K562 (cell line): ENCODE data around the gene RAD51D. TPM values are rescaled to one million over a fixed set of nuclear protein-coding genes. Genes with fewer than 3 reads are reported as not detected.

Experiments
- ATAC-seq: fragments of 200-7000 bp; cut with Tn5 transposase; 3 replicates; pipeline ENCODE4 v1.9.1; 2020; ENCODE audit warnings: moderate library complexity
- BruUV-seq: library from RNA; stranded (reverse); fragments of 400-500 nt; replicated peaks from 2 replicates; lab custom pipeline; 2021; lab: Mats Ljungman, UMichigan
- CTCF ChIA-PET: fragments of 300-600 bp; formaldehyde crosslinking; extraction: SDS; loops from one replicate; lab custom pipeline; 2021; ENCODE audit warnings: low intra/inter-chr PET ratio; lab: Yijun Ruan, JAX
- POLR2A ChIA-PET: fragments of 300-600, 350-650 bp; sonication (Branson Sonifier 250); formaldehyde crosslinking; extraction: SDS; loops from one replicate; lab custom pipeline; 2021; ENCODE audit warnings: antibody characterized with exemption, inconsistent platforms; lab: Yijun Ruan, JAX
- DNase-seq, 4 experiments: peaks; one replicate each; pipeline versions ENCODE4 v3.0.0 to v3.0.0-alpha.2; 2011 to 2018; ENCODE audit warnings: low spot score in 3 of 4, mixed read lengths in 3 of 4; ENCODE audit errors: extremely low read depth in 1 of 4
- FAIRE-seq: peaks from 2 replicates; lab custom pipeline; 2011; peaks lifted over from hg19 to GRCh38; lab: Jason Lieb, UNC
- H2AFZ ChIP-seq: 2 replicates; pipeline ENCODE4 v1.6.0; 2011; ENCODE audit warnings: low read depth, low read length, control low read depth, inconsistent platforms
- H3K27ac ChIP-seq: fragments of 200-600 bp; 3 replicates; pipeline ENCODE4 v1.8.0; 2011; ENCODE audit warnings: low read depth, mild to moderate bottlenecking, control low read depth, inconsistent platforms, low read length, moderate library complexity, mixed read lengths; ENCODE audit errors: extremely low read depth
- H3K27me3 ChIP-seq, 2 experiments: fragments of 300-600 bp in 1 of 2; 2 replicates in 1 of 2; 3 replicates in 1 of 2; pipeline versions ENCODE4 v1.6.0 to v1.8.0; 2011; ENCODE audit warnings: inconsistent platforms in 2 of 2, low read length in 2 of 2, mild to moderate bottlenecking in 1 of 2, mixed read lengths in 1 of 2, moderate library complexity in 1 of 2; ENCODE audit not compliant: control insufficient read depth in 2 of 2, insufficient read depth in 2 of 2
- H3K36me3 ChIP-seq: fragments of 300-600 bp; 3 replicates; pipeline ENCODE4 v1.8.0; 2011; ENCODE audit warnings: mild to moderate bottlenecking, low read length, inconsistent platforms; ENCODE audit not compliant: control insufficient read depth, insufficient read depth
- H3K4me1 ChIP-seq, 2 experiments: fragments of 200-600 bp in 1 of 2; replicated peaks in 1 of 2; 2 replicates in 1 of 2; 3 replicates in 1 of 2; pipeline versions ENCODE4 v1.5.1 to v1.8.0; 2011; ENCODE audit warnings: inconsistent platforms in 2 of 2, low read length in 2 of 2, mild to moderate bottlenecking in 1 of 2, mixed read lengths in 1 of 2, moderate library complexity in 1 of 2; ENCODE audit not compliant: control insufficient read depth in 2 of 2, insufficient read depth in 2 of 2
- H3K4me2 ChIP-seq: 2 replicates; pipeline ENCODE4 v1.6.1; 2011; ENCODE audit warnings: low read length, control low read depth, inconsistent platforms, mixed read lengths; ENCODE audit not compliant: insufficient read depth
- H3K4me3 ChIP-seq: fragments of 200-600 bp; sonication (generic), shearing (Covaris generic); 2 replicates; pipeline ENCODE4 v1.5.1; 2016; ENCODE audit warnings: control low read depth, inconsistent platforms
- H3K79me2 ChIP-seq: fragments of 200-600 bp; 3 replicates; pipeline ENCODE4 v1.8.0; 2011; ENCODE audit warnings: low read length, inconsistent platforms; ENCODE audit not compliant: control insufficient read depth, insufficient read depth
- H3K9ac ChIP-seq, 2 experiments: 2 replicates each; pipeline versions ENCODE4 v1.6.0 to v1.6.1; 2011; ENCODE audit warnings: low read depth in 2 of 2, low read length in 2 of 2, control low read depth in 1 of 2, inconsistent platforms in 1 of 2, mild to moderate bottlenecking in 1 of 2, mixed read lengths in 1 of 2; ENCODE audit not compliant: insufficient read depth in 1 of 2
- H3K9me1 ChIP-seq: one replicate; pipeline ENCODE4 v1.6.0; 2011; ENCODE audit warnings: inconsistent platforms, mild to moderate bottlenecking, low read length, moderate library complexity; ENCODE audit not compliant: control insufficient read depth, insufficient read depth
- H3K9me3 ChIP-seq: replicated peaks from 2 replicates; pipeline ENCODE4 v1.5.1; 2011; ENCODE audit warnings: low read depth, low read length, inconsistent platforms; ENCODE audit not compliant: control insufficient read depth, insufficient read depth
- H4K20me1 ChIP-seq: replicated peaks from 2 replicates; pipeline ENCODE4 v1.6.1; 2011; ENCODE audit warnings: low read length, inconsistent platforms, mixed read lengths; ENCODE audit not compliant: control insufficient read depth, insufficient read depth
- ATF7 ChIP-seq: fragments of 450-650 bp; IDR thresholded peaks from 2 replicates; pipeline ENCODE4 v1.7.1; 2014; ENCODE audit warnings: mild to moderate bottlenecking, moderate library complexity
- CHD1 ChIP-seq: fragments of 200-600 bp; sonication (generic); IDR thresholded peaks from one replicate; pipeline ENCODE4 v1.6.1; 2012; ENCODE audit warnings: mild to moderate bottlenecking, moderate library complexity, low read length, inconsistent platforms
- JUND ChIP-seq, 2 experiments: IDR thresholded peaks; 2 replicates in 1 of 2; 3 replicates in 1 of 2; pipeline ENCODE4 v1.6.1; 2011; ENCODE audit warnings: borderline replicate concordance in 2 of 2, low read depth in 2 of 2, low read length in 2 of 2, improper control_type of control experiment in 1 of 2, missing biosample characterization in 1 of 2, missing genetic modification characterization in 1 of 2, missing genetic modification reagents in 1 of 2
- MAFG ChIP-seq: fragments of 450-650 bp; conservative IDR thresholded peaks from 2 replicates; pipeline ENCODE4 v1.6.1; 2016; ENCODE audit warnings: missing genetic modification characterization, missing compliant biosample characterization
- MEF2D ChIP-seq: conservative IDR thresholded peaks from 2 replicates; pipeline ENCODE4 v1.6.1; 2016; ENCODE audit warnings: low read depth, missing genetic modification characterization, missing compliant biosample characterization
- MTA1 ChIP-seq: fragments of 450-650 bp; IDR thresholded peaks from 2 replicates; pipeline ENCODE4 v1.6.1; 2017; ENCODE audit warnings: borderline replicate concordance
- MTA3 ChIP-seq: fragments of 450-650 bp; formaldehyde crosslinking; IDR thresholded peaks from 2 replicates; pipeline ENCODE4 v1.6.1; 2017; ENCODE audit warnings: mild to moderate bottlenecking, borderline replicate concordance
- NEUROD1 ChIP-seq: fragments of 150-350 bp; IDR thresholded peaks from 2 replicates; pipeline ENCODE4 v1.6.1; 2014; ENCODE audit warnings: borderline replicate concordance, low read length, low read depth; ENCODE audit not compliant: partially characterized antibody
- NFE2L1 ChIP-seq: fragments of 450-650 bp; IDR thresholded peaks from 2 replicates; pipeline ENCODE4 v1.6.1; 2016; ENCODE audit warnings: missing genetic modification characterization, low read depth, mild to moderate bottlenecking, missing compliant biosample characterization, moderate library complexity, borderline replicate concordance
- NR2C1 ChIP-seq, 2 experiments: fragments of 450-650 bp; IDR thresholded peaks; 2 replicates each; pipeline ENCODE4 v1.6.1; 2017; ENCODE audit warnings: mild to moderate bottlenecking in 2 of 2, antibody characterized with exemption in 1 of 2, inconsistent platforms in 1 of 2, missing compliant biosample characterization in 1 of 2, missing genetic modification characterization in 1 of 2
- SMARCE1 ChIP-seq: fragments of 450-650 bp; IDR thresholded peaks from 2 replicates; pipeline ENCODE4 v1.7.1; 2016; ENCODE audit warnings: mild to moderate bottlenecking
- SNAPC5 ChIP-seq: fragments of 250-450 bp; sonication (Bioruptor Pico); IDR thresholded peaks from 2 replicates; pipeline ENCODE4 v1.8.0; 2021; ENCODE audit warnings: moderate library complexity, mild to moderate bottlenecking, inconsistent platforms
- SP2 ChIP-seq: IDR thresholded peaks from 2 replicates; pipeline ENCODE4 v1.6.1; 2011; ENCODE audit warnings: mild to moderate bottlenecking, low read depth, low read length, moderate library complexity; ENCODE audit not compliant: poor library complexity, severe bottlenecking; ENCODE audit errors: extremely low read depth
- YBX1 ChIP-seq: fragments of 450-650 bp; IDR thresholded peaks from 2 replicates; pipeline ENCODE4 v1.7.1; 2016; ENCODE audit warnings: mild to moderate bottlenecking
- ZBED1 ChIP-seq: IDR thresholded peaks from 2 replicates; pipeline ENCODE4 v1.6.1; 2014
- ZNF395 ChIP-seq: fragments of 200-800 bp; sonication (Bioruptor generic); IDR thresholded peaks from 2 replicates; pipeline ENCODE4 v1.6.1; 2017; ENCODE audit warnings: missing genetic modification characterization, missing compliant biosample characterization
- ZNF668 ChIP-seq: fragments of 250-450 bp; sonication (Bioruptor Pico); IDR thresholded peaks from 2 replicates; pipeline ENCODE4 v1.8.0; 2022; ENCODE audit warnings: mild to moderate bottlenecking, inconsistent platforms
- WGBS: fragments of 100-300 bp; shearing (Covaris generic); methylation state at CpG from one replicate; pipeline ENCODE4 v1.1.6; 2016; ENCODE audit warnings: low coverage, mixed read lengths; ENCODE audit not compliant: insufficient coverage; ENCODE audit errors: missing lambda C conversion rate; 5-methylcytosine and 5-hydroxymethylcytosine counted together
- in situ Hi-C: fragments of 300-500 bp; cut with MboI; formaldehyde crosslinking; loops from 4 replicates; pipeline ENCODE4 v1.15.0; 2018; ENCODE audit warnings: inconsistent platforms, mixed read lengths
- intact Hi-C: fragments of 100-400 bp; cut with micrococcal nuclease; formaldehyde crosslinking; loops from 2 replicates; pipeline ENCODE4 v1.14.2; 2022
- polyA plus RNA-seq, 8 experiments: library from polyadenylated mRNA; depleted of rRNA in 4 of 8; stranded (reverse) in 5 of 8; unstranded in 3 of 8; fragments of >200 nt; fragmentation: Nextera tagmentation in 2 of 8; fragmentation: Illumina TruSeq in 1 of 8; extraction: Ambion mirVana in 2 of 8; extraction: Trizol in 1 of 8; gene quantifications; 2 replicates each; pipeline versions ENCODE4 v1.2.1 to v1.2.3, GENCODE V29; 2011 to 2014; ENCODE audit warnings: inconsistent platforms in 1 of 8, missing spikeins in 1 of 8
- total RNA-seq, 7 experiments: library from RNA; depleted of rRNA in 6 of 7; stranded (reverse); fragments of >200 nt in 6 of 7; fragmentation: Illumina TruSeq in 2 of 7; extraction: Trizol in 2 of 7; gene quantifications; 2 replicates each; pipeline versions ENCODE4 v1.2.1 to v1.2.3, GENCODE V29; 2011 to 2021; ENCODE audit warnings: low replicate concordance in 1 of 7

Gene RAD51D
- total and polyA plus RNA-seq, 9 of the 15 experiments (the other 6 are each of a cell fraction or from before 2014, with no cell fraction given) = 2.2 to 16.9 (median 8.7) TPM

- Histone ChIP-seq H2AFZ (peak within 1 kb of the TSS; percentile 85), H3K4me1 (peaks cover 31 to 41% of the 10 kb centered on the region in 2 experiments), H3K4me2 (peak within 1 kb of the TSS; percentile 68), H3K9me3 (no peaks in the 10 kb centered on the region), H3K27ac (peak within 1 kb of the TSS; percentile 82), H3K4me3 (no peak within 1 kb of the TSS; the same call in 1 of the 2 replicates), H3K79me2 (peaks cover 7% of the 10 kb centered on the region), H3K27me3 (no peaks in the 10 kb centered on the region), H3K9ac (peak within 1 kb of the TSS; percentile 8 to 72; a peak in 3 of 4 replicates), H4K20me1 (no peaks in the 10 kb centered on the region), H3K36me3 (no peaks in the 10 kb centered on the region), H3K9me1 (no peaks in the 10 kb centered on the region)
- 2% methylated on average over 6 of the region's 6 CpGs for WGBS
- in situ Hi-C loops (no loop called here), intact Hi-C loops (loop anchor here (2.0 kb wide), 1 partner anchor 25 kb away; no protein-coding TSS in a partner anchor)
- peak; percentile 92 for ATAC-seq
- peak; percentile 82 to 90 (median 83) for DNase-seq
- FAIRE-seq = peak; percentile 96
- CTCF ChIA-PET = interaction anchor here (0.7 kb wide), 1 partner anchor 66 kb away, joined by 5 read pairs; no protein-coding TSS in a partner anchor
- no TSS peak for BruUV-seq
- POLR2A ChIA-PET = interaction anchor here (0.6 to 3.8 kb wide), 13 partner anchors 10 to 1140 kb away, joined by 3 to 20 read pairs (median 6); no protein-coding TSS in a partner anchor
- 0 out of 2 replicates have a peak, but pooled peaks have one; percentile 16 for TF ChIP-seq MEF2D (tag)
- peak; percentile 95 for TF ChIP-seq JUND (IDR thresholded peaks at IDR 0.05; ENCODE audit: borderline replicate concordance, low read depth, low read length)
- peak; percentile 93; the same call in 2 of the 3 replicates for TF ChIP-seq JUND (tag; IDR thresholded peaks at IDR 0.05; ENCODE audit: borderline replicate concordance, low read depth, low read length)
- no peak for TF ChIP-seq ZNF668 (CRISPR knock-in tag)
- peak; percentile 49; the same call in 1 of the 2 replicates for TF ChIP-seq MTA1
- peak; percentile 80 for TF ChIP-seq MAFG
- no peak for TF ChIP-seq CHD1
- no peak for TF ChIP-seq NR2C1 (IDR thresholded peaks at IDR 0.05)
- peak; percentile 17; the same call in 1 of the 2 replicates for TF ChIP-seq NR2C1 (tag; IDR thresholded peaks at IDR 0.05)
- peak; percentile 2; the same call in 1 of the 2 replicates for TF ChIP-seq NFE2L1
- 0 out of 2 replicates have a peak, but pooled peaks have one; percentile 22 for TF ChIP-seq ZBED1
- peak; percentile 94 for TF ChIP-seq ATF7
- no peak for TF ChIP-seq SNAPC5 (CRISPR knock-in tag)
- peak; percentile 82; the same call in 1 of the 2 replicates for TF ChIP-seq MTA3
- peak; percentile 41 for TF ChIP-seq NEUROD1
- TF ChIP-seq SMARCE1 = peak; percentile 89
- TF ChIP-seq YBX1 = no peak
- no peak for TF ChIP-seq SP2
- peak; percentile 73; the same call in 1 of the 2 replicates for TF ChIP-seq ZNF395 (CRISPR knock-in tag)
Measured at GRCh38 chr17:35063514-35064223, 56.0 kb downstream of the RAD51D start, which contains the start of gene RFFL. TSS of gene RFFL (minus strand) at chr17:35063707. CDS start at chr17:35026553, 37,154 bp downstream.
